AG04450 (cell line): Measurements from ENCODE around the gene DFFB. TPM values are rescaled to one million over a fixed set of nuclear protein-coding genes. Genes with fewer than 3 reads are reported as not detected.
"Not testable (repeated sequence)": the region's sequence is repeated elsewhere in the genome, so short reads cannot be mapped to it uniquely, and the experiment has no call there.

Experiments
- CTCF ChIA-PET: fragments of 300-600, 350-600 bp; formaldehyde crosslinking; extraction: SDS; loops from one replicate; lab custom pipeline; 2022; ENCODE audit warnings: antibody characterized with exemption, inconsistent platforms; lab: Charles Lee
- POLR2A ChIA-PET: fragments of 350-600 bp; formaldehyde crosslinking; extraction: SDS; loops from one replicate; lab custom pipeline; 2021; ENCODE audit warnings: antibody characterized with exemption, inconsistent platforms; lab: Yijun Ruan, JAX
- DNase-seq: peaks from one replicate; pipeline ENCODE4 v3.0.0-alpha.2; 2011; ENCODE audit warnings: low read depth, low spot score
- H3K27ac ChIP-seq: one replicate; pipeline ENCODE4 v1.5.1; 2012; ENCODE audit warnings: low read depth, low read length, control low read depth
- H3K27me3 ChIP-seq: one replicate; pipeline ENCODE4 v1.6.0; 2012; ENCODE audit warnings: low read length; ENCODE audit not compliant: control insufficient read depth, insufficient read depth
- H3K4me3 ChIP-seq: 2 replicates; pipeline ENCODE4 v1.5.1; 2011; ENCODE audit warnings: mild to moderate bottlenecking, low read depth, low read length, control low read depth
- H3K9me3 ChIP-seq: 2 replicates; pipeline ENCODE4 v1.5.1; 2012; ENCODE audit warnings: low read length; ENCODE audit not compliant: control insufficient read depth, insufficient read depth
- CTCF ChIP-seq: IDR thresholded peaks from 2 replicates; pipeline ENCODE4 v1.5.1; 2011; ENCODE audit warnings: low read depth, low read length, control low read depth, inconsistent platforms
- polyA plus RNA-seq: library from polyadenylated mRNA; depleted of rRNA; stranded (reverse); fragments of >200 nt; gene quantifications from 2 replicates; pipeline ENCODE4 v1.2.3, GENCODE V29; 2011

Gene DFFB
- polyA plus RNA-seq, 1 experiment = 6.9 TPM

GRCh38 chr1:3912809-3913685 lies 55.8 kb downstream of the DFFB start:
- Histone ChIP-seq H3K9me3 (peaks cover 5% of the 10 kb centered on the region; the same call in 1 of the 2 replicates), H3K4me3 (no peak overlapping the region), H3K27ac (no peak overlapping the region), H3K27me3 (peaks cover 17% of the 10 kb centered on the region)
- TF ChIP-seq CTCF = no peak
- no peak for DNase-seq
- CTCF ChIA-PET = interaction anchor here (0.7 kb wide), 1 partner anchor 1483 kb away, joined by 5 read pairs; no protein-coding TSS in a partner anchor
- POLR2A ChIA-PET = no interaction called here

- ChIA-PET CTCF (no interaction called here), POLR2A (no interaction called here)
- DNase-seq = no peak
- Histone ChIP-seq H3K4me3 (no peak overlapping the region), H3K27me3 (peaks cover 13% of the 10 kb centered on the region), H3K27ac (no peak overlapping the region), H3K9me3 (peaks cover 5% of the 10 kb centered on the region; the same call in 1 of the 2 replicates)
- TF ChIP-seq CTCF = no peak
These were observed 57.1 kb downstream of the DFFB start for GRCh38 chr1:3914331-3914851.

- DNase-seq = no peak
- TF ChIP-seq CTCF = no peak
- Histone ChIP-seq H3K4me3 (no peak overlapping the region), H3K27ac (no peak overlapping the region), H3K9me3 (peaks cover 5% of the 10 kb centered on the region; the same call in 1 of the 2 replicates), H3K27me3 (peaks cover 13% of the 10 kb centered on the region)
- POLR2A ChIA-PET = no interaction called here
- CTCF ChIA-PET = no interaction called here
These were observed 57.6 kb downstream of the DFFB start for GRCh38 chr1:3914911-3915310.

GRCh38 chr1:3915551-3916121 lies 58.4 kb downstream of the DFFB start:
- H3K9me3 ChIP-seq = peaks cover 5% of the 10 kb centered on the region; the same call in 1 of the 2 replicates
- ChIA-PET POLR2A (no interaction called here), CTCF (no interaction called here)
- no peak overlapping the region for H3K4me3 ChIP-seq
- no peak overlapping the region for H3K27ac ChIP-seq
- peaks cover 6% of the 10 kb centered on the region for H3K27me3 ChIP-seq
- no peak for DNase-seq
- no peak for TF ChIP-seq CTCF

- Histone ChIP-seq H3K4me3 (no peak overlapping the region), H3K27me3 (no peaks in the 10 kb centered on the region), H3K27ac (no peak overlapping the region), H3K9me3 (peaks cover 5% of the 10 kb centered on the region; the same call in 1 of the 2 replicates)
- no peak for DNase-seq
- ChIA-PET CTCF (no interaction called here), POLR2A (no interaction called here)
- TF ChIP-seq CTCF = no peak
These were observed 60.5 kb downstream of the DFFB start for GRCh38 chr1:3917761-3918160.

GRCh38 chr1:3918359-3918758 lies 61.1 kb downstream of the DFFB start:
- POLR2A ChIA-PET, H3K27ac ChIP-seq, H3K4me3 ChIP-seq, CTCF ChIA-PET, DNase-seq, H3K9me3 ChIP-seq, H3K27me3 ChIP-seq: not testable (repeated sequence)
